HK-2 (cell line): ENCODE results near the gene OAS1.

ENCODE experiments used
- DNase-seq: peaks from one replicate; pipeline ENCODE4 v3.0.0-alpha.2; 2018; ENCODE audit not compliant: unreplicated experiment

OAS1 gene

DNA sequence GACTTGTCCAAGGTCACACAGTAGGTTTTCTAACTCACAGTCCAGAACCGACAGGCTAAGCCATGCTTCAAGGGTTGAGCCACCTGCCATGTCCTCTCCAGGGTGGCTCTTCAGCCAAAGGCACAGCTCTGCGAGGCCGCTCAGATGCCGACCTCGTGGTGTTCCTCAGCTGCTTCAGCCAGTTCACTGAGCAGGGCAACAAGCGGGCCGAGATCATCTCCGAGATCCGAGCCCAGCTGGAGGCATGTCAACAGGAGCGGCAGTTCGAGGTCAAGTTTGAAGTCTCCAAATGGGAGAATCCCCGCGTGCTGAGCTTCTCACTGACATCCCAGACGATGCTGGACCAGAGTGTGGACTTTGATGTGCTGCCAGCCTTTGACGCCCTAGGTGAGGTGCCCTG is 58.9 kb downstream of the OAS1 start:
- DNase-seq = no peak

DNA sequence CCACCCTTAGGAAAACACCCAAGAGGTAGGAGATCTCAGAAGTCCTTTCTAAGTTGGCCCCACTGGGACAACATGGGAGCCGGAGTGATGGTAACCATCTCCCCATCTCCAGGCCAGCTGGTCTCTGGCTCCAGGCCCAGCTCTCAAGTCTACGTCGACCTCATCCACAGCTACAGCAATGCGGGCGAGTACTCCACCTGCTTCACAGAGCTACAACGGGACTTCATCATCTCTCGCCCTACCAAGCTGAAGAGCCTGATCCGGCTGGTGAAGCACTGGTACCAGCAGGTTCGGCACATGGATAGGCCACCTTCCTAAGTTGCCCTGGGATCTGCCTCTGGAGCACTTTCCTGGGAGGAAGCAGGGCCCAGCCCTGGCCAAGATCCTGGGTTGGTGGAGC is 60.5 kb downstream of the OAS1 start:
- no peak for DNase-seq

DNA sequence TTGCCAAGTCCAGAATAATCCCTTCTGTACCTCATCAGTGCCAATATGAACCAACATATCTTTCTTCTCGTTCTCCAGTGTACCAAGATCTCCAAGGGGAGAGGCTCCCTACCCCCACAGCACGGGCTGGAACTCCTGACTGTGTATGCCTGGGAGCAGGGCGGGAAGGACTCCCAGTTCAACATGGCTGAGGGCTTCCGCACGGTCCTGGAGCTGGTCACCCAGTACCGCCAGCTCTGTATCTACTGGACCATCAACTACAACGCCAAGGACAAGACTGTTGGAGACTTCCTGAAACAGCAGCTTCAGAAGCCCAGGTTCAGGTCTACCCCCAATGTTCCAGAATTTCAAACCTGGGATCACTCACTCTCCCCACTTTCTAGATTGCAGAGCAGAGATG is 61.1 kb downstream of the OAS1 start:
- no peak for DNase-seq
